DOHH2 (cell line): Measurements from ENCODE around the gene MYLK.

Experiments
- EZH2phosphoT487 ChIP-seq: fragments of 200-600 bp; sonication (generic); IDR thresholded peaks from 2 replicates; pipeline ENCODE4 v1.6.1; 2017; ENCODE audit warnings: borderline replicate concordance, mild to moderate bottlenecking, antibody characterized with exemption, low read length, moderate library complexity, mixed read lengths
- TF ChIP-seq, protein P1 (sequence below): fragments of 200-600 bp; sonication (generic); IDR thresholded peaks from one replicate; pipeline ENCODE4 v1.5.1; 2014; ENCODE audit warnings: antibody characterized with exemption, mild to moderate bottlenecking, low read depth, low read length; ENCODE audit not compliant: poor library complexity, severe bottlenecking

DNA sequence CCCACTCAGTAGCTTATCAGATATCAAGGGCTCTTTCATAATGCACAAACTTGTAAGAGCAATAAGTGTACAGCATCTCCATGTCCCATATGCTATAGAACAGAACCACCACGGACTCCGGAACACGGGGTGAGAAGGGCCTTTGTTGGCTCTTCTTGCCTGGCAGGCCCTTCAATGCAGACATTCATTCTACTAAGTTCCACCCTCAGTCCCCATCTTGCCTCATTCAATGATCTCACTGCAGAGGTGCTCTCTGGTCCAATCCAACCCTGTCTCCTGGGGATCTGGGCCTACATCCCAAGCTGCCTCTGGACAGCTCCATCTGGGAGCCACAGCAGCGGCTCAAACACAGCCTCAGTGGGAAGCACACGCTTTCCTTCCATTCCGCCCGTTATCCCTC, 316.1 kb downstream of the MYLK start:
- TF ChIP-seq, protein P1, sequence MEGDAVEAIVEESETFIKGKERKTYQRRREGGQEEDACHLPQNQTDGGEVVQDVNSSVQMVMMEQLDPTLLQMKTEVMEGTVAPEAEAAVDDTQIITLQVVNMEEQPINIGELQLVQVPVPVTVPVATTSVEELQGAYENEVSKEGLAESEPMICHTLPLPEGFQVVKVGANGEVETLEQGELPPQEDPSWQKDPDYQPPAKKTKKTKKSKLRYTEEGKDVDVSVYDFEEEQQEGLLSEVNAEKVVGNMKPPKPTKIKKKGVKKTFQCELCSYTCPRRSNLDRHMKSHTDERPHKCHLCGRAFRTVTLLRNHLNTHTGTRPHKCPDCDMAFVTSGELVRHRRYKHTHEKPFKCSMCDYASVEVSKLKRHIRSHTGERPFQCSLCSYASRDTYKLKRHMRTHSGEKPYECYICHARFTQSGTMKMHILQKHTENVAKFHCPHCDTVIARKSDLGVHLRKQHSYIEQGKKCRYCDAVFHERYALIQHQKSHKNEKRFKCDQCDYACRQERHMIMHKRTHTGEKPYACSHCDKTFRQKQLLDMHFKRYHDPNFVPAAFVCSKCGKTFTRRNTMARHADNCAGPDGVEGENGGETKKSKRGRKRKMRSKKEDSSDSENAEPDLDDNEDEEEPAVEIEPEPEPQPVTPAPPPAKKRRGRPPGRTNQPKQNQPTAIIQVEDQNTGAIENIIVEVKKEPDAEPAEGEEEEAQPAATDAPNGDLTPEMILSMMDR, result no peak
- TF ChIP-seq EZH2phosphoT487, result no peak
